HepG2 (cell line): ENCODE results near the gene BRAT1. TPM values are rescaled to one million over a fixed set of nuclear protein-coding genes. Genes with fewer than 3 reads are reported as not detected.
A peak's percentile ranks its signal among the peaks of the same experiment; 100 is the strongest.

ENCODE experiments used
- BRCA1 ChIP-seq: sonication (generic); formaldehyde crosslinking; IDR thresholded peaks from 2 replicates; pipeline ENCODE4 v1.4.0; 2020; ENCODE audit warnings: missing genetic modification reagents
- FOXK1 ChIP-seq: sonication (generic); formaldehyde crosslinking; IDR thresholded peaks from 2 replicates; pipeline ENCODE4 v1.4.0; 2020; ENCODE audit warnings: low read depth, missing genetic modification reagents, borderline replicate concordance
- FOXO1 ChIP-seq: sonication (generic); formaldehyde crosslinking; IDR thresholded peaks from 2 replicates; pipeline ENCODE4 v1.4.0; 2020; ENCODE audit warnings: missing genetic modification reagents
- IKZF4 ChIP-seq: sonication (generic); formaldehyde crosslinking; IDR thresholded peaks from 2 replicates; pipeline ENCODE4 v1.5.1; 2020; ENCODE audit warnings: borderline replicate concordance, mild to moderate bottlenecking, low read depth, missing genetic modification reagents; ENCODE audit errors: not compliant biosample characterization
- NBN ChIP-seq: fragments of 450-650 bp; conservative IDR thresholded peaks from 2 replicates; pipeline ENCODE4 v1.6.1; 2017
- NR2F2 ChIP-seq: IDR thresholded peaks from 2 replicates; pipeline ENCODE4 v1.6.1; 2012; ENCODE audit warnings: low read depth, inconsistent platforms, borderline replicate concordance
- RBM39 ChIP-seq: fragments of 200-400 bp; formaldehyde crosslinking; IDR thresholded peaks from one replicate; pipeline ENCODE4 v1.6.1; 2018; ENCODE audit warnings: antibody characterized with exemption, mild to moderate bottlenecking, low read depth, low read length; ENCODE audit not compliant: poor library complexity, severe bottlenecking
- RFX3 ChIP-seq: IDR thresholded peaks from 2 replicates; pipeline ENCODE4 v1.6.1; 2016; ENCODE audit warnings: missing biosample characterization, missing genetic modification reagents
- RFXAP ChIP-seq: sonication (generic); formaldehyde crosslinking; IDR thresholded peaks from 2 replicates; pipeline ENCODE4 v1.4.0; 2020; ENCODE audit warnings: missing genetic modification reagents, borderline replicate concordance
- XRCC5 ChIP-seq: fragments of 200-400 bp; formaldehyde crosslinking; optimal IDR thresholded peaks from 2 replicates; pipeline ENCODE3; 2017; ENCODE audit warnings: mild to moderate bottlenecking, low read length
- polyA plus RNA-seq, 8 experiments: library from polyadenylated mRNA; depleted of rRNA in 3 of 8; stranded (reverse) in 7 of 8; unstranded in 1 of 8; fragments of >200 nt; fragmentation: Illumina TruSeq in 4 of 8; extraction: Trizol in 4 of 8; gene quantifications; 2 replicates each; pipeline versions ENCODE4 v1.2.1 to v1.2.3, GENCODE V29; 2011 to 2016; ENCODE audit warnings: low read depth in 4 of 8, missing spikeins in 1 of 8, mixed read lengths in 1 of 8; ENCODE audit not compliant: insufficient read depth in 1 of 8
- total RNA-seq, 5 experiments: library from RNA; depleted of rRNA; stranded (reverse); fragments of >200 nt; fragmentation: Illumina TruSeq; extraction: Trizol; gene quantifications; 2 replicates each; pipeline ENCODE4 v1.2.3, GENCODE V29; 2016; ENCODE audit warnings: low read depth in 1 of 5
- TF ChIP-seq, protein P1 (sequence below): sonication (generic); formaldehyde crosslinking; IDR thresholded peaks from one replicate; pipeline ENCODE4 v1.5.1; 2020; ENCODE audit warnings: mild to moderate bottlenecking, missing genetic modification reagents; ENCODE audit errors: not compliant biosample characterization
- TF ChIP-seq, protein P2 (sequence below): IDR thresholded peaks from 2 replicates; pipeline ENCODE4 v1.6.1; 2016; ENCODE audit warnings: control low read depth
- TF ChIP-seq, protein P3 (sequence below): sonication (generic); formaldehyde crosslinking; IDR thresholded peaks from 2 replicates; pipeline ENCODE4 v1.4.0; 2020; ENCODE audit warnings: missing genetic modification reagents, mild to moderate bottlenecking, borderline replicate concordance
- TF ChIP-seq, protein P4 (sequence below): sonication (generic); formaldehyde crosslinking; IDR thresholded peaks from 2 replicates; pipeline ENCODE4 v1.4.0; 2020; ENCODE audit warnings: missing genetic modification reagents, borderline replicate concordance

BRAT1 gene
- total and polyA plus RNA-seq, 2 of the 13 experiments (the other 11 are each of a cell fraction or from before 2014, with no cell fraction given) = 10.2 to 20.3 TPM

DNA sequence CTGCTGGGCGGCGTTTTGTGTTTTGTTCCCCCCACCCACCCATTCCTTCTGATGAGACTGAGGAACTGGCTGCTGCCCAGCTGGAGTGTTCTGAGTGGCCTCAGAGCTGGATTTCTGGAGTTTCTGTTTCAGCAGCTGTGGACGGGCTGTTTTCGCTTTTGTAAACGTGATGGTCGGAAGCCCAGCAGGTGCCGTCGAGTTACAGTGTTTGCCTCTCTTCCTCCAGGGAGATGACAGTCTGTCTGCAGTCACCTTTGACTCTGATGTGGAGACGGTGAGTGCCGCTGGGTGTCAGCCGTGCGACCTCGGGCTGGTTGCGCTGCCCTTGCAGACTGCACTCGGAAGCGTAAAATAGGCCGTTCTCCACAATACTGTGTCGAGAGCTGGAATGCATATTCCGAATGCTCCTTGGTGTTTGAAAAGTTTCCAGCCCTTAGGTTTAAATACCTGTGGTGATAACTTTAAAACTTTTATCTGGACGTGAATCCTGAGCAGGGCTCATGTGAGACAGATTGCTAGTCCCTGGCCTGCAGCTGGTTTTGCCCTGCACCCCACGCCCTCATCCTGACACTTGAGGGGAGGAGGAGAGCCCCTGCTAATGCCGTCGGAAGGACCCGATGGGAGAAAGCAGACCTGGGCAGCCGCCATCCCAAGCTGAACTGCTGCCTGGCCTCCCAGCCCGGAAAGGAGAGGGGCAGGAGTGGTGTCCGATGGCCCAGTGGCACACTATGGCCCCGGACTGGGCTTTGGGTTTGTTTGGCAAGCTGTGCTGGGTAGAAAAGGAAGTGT lies 11.8 kb upstream of the BRAT1 start (continued):
- TF ChIP-seq XRCC5 = peak; percentile 64
- TF ChIP-seq NR2F2 = no peak
- no peak for TF ChIP-seq NBN
- no peak for TF ChIP-seq BRCA1
- TF ChIP-seq, protein P1, sequence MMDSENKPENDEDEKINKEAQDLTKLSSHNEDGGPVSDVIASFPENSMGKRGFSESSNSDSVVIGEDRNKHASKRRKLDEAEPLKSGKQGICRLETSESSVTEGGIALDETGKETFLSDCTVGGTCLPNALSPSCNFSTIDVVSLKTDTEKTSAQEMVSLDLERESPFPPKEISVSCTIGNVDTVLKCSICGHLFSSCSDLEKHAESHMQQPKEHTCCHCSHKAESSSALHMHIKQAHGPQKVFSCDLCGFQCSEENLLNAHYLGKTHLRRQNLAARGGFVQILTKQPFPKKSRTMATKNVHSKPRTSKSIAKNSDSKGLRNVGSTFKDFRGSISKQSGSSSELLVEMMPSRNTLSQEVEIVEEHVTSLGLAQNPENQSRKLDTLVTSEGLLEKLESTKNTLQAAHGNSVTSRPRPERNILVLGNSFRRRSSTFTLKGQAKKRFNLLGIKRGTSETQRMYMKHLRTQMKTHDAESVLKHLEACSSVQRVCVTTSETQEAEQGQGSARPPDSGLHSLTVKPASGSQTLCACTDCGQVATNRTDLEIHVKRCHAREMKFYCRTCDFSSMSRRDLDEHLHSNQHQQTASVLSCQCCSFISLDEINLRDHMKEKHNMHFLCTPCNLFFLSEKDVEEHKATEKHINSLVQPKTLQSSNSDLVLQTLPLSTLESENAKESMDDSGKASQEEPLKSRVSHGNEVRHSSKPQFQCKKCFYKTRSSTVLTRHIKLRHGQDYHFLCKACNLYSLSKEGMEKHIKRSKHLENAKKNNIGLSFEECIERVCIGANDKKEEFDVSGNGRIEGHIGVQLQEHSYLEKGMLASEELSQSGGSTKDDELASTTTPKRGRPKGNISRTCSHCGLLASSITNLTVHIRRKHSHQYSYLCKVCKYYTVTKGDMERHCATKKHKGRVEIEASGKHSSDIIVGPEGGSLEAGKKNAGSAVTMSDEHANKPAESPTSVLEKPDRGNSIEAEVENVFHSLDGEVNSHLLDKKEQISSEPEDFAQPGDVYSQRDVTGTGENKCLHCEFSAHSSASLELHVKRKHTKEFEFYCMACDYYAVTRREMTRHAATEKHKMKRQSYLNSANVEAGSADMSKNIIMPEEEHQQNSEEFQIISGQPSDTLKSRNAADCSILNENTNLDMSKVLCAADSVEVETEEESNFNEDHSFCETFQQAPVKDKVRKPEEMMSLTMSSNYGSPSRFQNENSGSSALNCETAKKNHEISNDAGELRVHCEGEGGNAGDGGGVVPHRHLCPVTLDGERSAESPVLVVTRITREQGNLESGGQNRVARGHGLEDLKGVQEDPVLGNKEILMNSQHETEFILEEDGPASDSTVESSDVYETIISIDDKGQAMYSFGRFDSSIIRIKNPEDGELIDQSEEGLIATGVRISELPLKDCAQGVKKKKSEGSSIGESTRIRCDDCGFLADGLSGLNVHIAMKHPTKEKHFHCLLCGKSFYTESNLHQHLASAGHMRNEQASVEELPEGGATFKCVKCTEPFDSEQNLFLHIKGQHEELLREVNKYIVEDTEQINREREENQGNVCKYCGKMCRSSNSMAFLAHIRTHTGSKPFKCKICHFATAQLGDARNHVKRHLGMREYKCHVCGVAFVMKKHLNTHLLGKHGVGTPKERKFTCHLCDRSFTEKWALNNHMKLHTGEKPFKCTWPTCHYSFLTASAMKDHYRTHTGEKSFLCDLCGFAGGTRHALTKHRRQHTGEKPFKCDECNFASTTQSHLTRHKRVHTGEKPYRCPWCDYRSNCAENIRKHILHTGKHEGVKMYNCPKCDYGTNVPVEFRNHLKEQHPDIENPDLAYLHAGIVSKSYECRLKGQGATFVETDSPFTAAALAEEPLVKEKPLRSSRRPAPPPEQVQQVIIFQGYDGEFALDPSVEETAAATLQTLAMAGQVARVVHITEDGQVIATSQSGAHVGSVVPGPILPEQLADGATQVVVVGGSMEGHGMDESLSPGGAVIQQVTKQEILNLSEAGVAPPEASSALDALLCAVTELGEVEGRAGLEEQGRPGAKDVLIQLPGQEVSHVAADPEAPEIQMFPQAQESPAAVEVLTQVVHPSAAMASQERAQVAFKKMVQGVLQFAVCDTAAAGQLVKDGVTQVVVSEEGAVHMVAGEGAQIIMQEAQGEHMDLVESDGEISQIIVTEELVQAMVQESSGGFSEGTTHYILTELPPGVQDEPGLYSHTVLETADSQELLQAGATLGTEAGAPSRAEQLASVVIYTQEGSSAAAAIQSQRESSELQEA = peak; percentile 82
- TF ChIP-seq, protein P2, sequence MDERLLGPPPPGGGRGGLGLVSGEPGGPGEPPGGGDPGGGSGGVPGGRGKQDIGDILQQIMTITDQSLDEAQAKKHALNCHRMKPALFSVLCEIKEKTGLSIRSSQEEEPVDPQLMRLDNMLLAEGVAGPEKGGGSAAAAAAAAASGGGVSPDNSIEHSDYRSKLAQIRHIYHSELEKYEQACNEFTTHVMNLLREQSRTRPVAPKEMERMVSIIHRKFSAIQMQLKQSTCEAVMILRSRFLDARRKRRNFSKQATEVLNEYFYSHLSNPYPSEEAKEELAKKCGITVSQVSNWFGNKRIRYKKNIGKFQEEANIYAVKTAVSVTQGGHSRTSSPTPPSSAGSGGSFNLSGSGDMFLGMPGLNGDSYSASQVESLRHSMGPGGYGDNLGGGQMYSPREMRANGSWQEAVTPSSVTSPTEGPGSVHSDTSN = no peak
- TF ChIP-seq FOXK1 = no peak
- peak; percentile 49 for TF ChIP-seq IKZF4 (CRISPR knock-in tag)
- TF ChIP-seq, protein P3, sequence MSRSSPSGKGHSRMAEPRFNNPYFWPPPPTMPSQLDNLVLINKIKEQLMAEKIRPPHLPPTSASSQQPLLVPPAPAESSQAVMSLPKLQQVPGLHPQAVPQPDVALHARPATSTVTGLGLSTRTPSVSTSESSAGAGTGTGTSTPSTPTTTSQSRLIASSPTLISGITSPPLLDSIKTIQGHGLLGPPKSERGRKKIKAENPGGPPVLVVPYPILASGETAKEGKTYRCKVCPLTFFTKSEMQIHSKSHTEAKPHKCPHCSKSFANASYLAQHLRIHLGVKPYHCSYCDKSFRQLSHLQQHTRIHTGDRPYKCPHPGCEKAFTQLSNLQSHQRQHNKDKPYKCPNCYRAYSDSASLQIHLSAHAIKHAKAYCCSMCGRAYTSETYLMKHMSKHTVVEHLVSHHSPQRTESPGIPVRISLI = no peak
- no peak for TF ChIP-seq FOXO1 (CRISPR knock-in tag)
- TF ChIP-seq RFX3 (CRISPR knock-in tag) = no peak
- TF ChIP-seq RFXAP = no peak
- TF ChIP-seq, protein P4, sequence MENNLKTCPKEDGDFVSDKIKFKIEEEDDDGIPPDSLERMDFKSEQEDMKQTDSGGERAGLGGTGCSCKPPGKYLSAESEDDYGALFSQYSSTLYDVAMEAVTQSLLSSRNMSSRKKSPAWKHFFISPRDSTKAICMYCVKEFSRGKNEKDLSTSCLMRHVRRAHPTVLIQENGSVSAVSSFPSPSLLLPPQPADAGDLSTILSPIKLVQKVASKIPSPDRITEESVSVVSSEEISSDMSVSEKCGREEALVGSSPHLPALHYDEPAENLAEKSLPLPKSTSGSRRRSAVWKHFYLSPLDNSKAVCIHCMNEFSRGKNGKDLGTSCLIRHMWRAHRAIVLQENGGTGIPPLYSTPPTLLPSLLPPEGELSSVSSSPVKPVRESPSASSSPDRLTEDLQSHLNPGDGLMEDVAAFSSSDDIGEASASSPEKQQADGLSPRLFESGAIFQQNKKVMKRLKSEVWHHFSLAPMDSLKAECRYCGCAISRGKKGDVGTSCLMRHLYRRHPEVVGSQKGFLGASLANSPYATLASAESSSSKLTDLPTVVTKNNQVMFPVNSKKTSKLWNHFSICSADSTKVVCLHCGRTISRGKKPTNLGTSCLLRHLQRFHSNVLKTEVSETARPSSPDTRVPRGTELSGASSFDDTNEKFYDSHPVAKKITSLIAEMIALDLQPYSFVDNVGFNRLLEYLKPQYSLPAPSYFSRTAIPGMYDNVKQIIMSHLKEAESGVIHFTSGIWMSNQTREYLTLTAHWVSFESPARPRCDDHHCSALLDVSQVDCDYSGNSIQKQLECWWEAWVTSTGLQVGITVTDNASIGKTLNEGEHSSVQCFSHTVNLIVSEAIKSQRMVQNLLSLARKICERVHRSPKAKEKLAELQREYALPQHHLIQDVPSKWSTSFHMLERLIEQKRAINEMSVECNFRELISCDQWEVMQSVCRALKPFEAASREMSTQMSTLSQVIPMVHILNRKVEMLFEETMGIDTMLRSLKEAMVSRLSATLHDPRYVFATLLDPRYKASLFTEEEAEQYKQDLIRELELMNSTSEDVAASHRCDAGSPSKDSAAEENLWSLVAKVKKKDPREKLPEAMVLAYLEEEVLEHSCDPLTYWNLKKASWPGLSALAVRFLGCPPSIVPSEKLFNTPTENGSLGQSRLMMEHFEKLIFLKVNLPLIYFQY (CRISPR knock-in tag) = no peak
- peak; percentile 73 for TF ChIP-seq RBM39
